GM19099 (cell line): ENCODE measurements around the gene APOE.

Experiments used
- POLR2A ChIP-seq: IDR thresholded peaks from 3 replicates; pipeline ENCODE4 v1.6.1; 2011; ENCODE audit warnings: low read depth; ENCODE audit not compliant: insufficient read length; ENCODE audit errors: extremely low read depth

The APOE gene

DNA sequence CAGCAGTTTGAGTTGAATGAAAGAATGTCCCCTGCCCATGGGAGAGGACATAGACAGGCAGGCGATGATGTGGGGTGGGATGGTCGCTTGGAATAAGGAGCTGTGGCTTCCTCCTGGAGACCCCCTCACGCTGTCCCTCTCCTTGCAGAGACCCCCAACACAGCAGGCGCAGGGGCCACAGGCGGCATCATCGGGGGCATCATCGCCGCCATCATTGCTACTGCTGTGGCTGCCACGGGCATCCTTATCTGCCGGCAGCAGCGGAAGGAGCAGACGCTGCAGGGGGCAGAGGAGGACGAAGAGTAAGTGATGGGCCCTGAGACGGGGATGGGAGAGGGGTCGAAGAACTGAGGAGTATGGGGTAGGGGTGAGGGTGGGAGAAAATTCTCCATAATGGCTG lies 23.5 kb upstream of the APOE start:
- no peak for TF ChIP-seq POLR2A

DNA sequence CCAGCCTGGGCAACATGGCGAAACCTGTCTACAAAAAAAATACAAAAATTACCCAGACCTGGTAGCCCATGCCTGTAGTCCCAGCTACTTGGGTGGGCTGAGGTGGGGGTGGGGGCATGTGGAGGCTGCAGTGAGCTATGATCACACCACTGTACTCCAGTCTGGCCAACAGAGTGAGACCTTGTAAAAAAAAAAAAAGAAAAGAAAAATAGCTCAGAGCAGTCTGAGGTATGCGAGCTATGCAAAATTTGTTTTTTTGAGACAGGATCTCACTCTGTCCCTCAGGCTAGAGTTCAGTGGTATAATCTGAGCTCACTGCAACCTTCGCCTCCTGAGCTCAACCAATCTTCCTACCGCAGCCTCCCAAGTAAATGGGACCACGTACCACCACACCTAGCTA lies 21.7 kb upstream of the APOE start:
- no peak for TF ChIP-seq POLR2A

DNA sequence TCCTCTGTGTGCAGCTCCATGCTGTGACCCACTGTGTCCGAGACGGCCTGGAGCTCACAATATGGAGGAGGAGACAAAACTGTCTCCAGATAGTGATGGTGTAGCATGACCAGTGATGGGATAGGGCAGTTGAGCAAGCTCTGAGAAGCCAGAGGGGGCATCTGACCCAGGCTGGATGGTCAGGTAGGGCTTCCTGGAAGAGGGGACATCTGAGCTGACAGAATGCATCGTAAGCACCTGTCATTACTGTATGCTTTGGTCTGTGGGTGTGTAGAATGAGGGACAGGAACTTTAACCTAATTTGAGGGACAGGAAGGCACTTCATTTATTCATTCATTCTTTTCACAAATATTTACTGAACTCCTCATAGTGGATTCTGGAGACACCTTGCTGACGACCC lies 21.0 kb upstream of the APOE start:
- no peak for TF ChIP-seq POLR2A

DNA sequence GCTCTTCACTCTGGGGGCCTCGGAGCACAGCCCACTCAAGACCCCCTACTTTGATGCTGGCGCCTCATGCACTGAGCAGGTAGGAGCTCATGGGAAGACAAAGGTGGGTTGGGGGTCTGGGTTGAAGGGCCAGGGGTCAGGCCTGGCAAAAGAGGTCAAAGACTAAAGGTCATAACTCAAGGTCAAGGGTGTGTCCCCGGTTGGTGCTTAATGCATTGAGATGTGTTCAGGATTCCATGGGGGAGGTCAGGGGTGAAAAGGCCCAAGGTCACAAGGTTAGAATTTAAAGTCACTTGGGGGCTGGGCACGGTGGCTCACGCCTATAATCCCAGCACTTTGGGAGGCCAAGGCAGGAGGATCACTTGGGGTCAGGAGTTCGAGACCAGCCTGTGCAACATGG lies 19.5 kb upstream of the APOE start:
- no peak for TF ChIP-seq POLR2A

DNA sequence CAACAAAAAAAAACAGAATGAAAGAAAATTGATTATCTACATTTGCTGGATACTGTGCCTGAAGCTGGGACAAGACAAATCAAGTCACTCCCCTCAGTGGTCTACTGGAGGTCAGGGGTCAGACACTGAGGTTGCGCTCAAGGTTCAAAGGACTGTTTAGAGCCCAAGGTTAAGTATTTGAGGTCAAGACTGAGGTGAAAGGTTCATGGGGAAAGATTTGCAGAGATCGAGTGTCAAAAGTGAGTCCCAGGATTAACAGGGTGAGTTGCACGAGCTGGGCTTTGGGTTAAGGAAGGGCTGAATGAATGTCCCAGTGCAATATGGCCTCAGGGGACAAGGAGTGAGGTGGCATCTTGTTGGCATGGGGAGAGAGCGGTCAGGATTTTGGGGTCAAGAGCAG lies 17.9 kb upstream of the APOE start:
- TF ChIP-seq POLR2A = no peak

DNA sequence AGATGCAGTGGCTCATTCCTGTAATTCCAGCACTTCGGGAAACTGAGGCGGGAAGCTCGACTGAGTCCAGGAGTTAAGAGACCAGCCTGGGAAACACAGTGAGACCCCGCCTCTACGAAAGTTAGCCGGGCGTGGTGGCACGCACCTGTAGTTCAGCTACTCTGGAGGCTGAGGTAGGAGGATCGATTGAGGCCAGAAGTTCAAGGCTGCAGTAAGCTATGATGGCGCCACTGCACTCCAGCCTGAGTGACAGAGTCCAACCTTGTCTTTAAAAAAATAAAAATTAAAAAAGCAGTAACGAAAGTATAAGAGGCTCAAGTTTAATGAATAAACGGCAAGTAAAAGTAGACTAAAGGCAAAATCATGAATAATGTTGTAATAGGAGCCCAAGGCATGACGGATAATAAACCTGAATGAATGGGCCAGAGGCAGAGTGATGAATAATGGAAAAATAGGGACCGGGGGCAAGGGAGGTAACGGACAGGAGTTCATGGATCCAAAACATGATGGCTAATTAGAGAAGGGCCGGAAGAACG lies 15.7 kb upstream of the APOE start:
- no peak for TF ChIP-seq POLR2A

DNA sequence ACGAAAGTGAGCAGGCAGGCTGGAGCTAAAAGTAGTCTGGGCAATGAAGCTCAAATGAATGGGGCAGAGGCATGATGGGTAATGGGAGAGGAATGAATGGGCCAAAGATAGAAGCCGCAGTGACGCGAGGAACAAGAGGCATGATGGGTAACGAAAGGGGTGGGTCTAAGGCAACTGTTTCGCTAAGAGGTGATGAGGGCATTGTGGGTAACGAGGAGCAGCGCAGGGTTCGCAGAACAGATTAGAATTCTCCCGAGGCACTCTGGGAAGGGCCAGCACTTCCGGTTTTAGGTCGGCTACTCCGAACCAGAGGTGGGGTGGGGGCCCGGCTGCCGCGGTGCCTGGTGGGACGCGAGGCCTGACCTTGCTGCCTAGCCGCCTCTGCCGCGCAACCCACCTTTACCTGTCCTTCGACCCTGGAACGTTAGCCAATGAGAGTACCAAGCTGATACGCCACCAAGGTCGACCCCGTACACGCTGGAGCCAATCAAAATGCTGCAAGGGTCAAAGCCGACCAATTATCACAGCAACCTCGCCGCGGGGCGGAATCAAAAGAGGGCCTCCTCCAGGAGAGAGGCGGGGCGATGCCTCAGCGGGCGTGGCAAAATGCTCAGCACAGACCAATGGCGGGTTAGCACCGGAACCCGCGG lies 15.1 kb upstream of the APOE start:
- TF ChIP-seq POLR2A = peak; percentile 77

DNA sequence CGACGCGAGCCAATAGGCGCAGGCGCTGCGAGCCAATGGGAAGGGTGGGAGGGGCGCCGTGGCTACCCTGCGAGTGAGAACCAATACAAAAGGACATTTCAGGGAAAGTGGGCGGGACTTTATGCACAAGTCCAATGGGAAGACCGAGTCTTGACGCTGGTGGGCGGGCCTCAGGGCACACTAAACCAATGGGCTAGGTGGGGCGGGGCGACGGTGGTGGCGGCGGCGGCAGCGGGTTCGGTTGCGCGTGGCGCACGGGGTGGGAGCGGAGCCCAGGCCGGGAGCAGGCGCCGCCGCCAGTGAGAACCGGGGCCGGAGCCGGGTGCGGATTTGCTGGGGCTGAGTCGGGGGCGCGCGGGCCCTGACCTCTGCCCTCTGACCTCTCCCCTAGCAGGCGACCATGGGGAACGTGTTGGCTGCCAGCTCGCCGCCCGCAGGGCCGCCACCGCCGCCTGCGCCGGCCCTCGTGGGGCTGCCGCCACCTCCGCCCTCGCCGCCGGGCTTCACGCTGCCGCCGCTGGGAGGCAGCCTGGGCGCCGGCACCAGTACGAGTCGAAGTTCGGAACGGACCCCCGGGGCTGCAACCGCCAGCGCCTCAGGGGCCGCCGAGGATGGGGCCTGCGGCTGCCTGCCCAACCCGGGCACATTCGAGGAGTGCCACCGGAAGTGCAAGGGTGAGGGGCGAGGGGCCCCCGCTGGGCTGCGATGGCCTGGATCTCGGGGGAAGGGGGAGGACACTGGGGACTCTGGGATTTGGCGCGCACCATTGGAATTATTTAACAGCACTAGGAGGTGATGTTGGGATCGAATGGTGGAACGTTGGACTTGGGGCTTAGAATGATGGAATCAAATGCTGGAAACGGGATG lies 14.3 kb upstream of the APOE start, which contains the start of gene TOMM40:
TOMM40 (plus strand) TSS at position 239 of the 867 bp plus-strand sequence; CDS start at position 401, 162 bp downstream.
- TF ChIP-seq POLR2A = peak; percentile 67

DNA sequence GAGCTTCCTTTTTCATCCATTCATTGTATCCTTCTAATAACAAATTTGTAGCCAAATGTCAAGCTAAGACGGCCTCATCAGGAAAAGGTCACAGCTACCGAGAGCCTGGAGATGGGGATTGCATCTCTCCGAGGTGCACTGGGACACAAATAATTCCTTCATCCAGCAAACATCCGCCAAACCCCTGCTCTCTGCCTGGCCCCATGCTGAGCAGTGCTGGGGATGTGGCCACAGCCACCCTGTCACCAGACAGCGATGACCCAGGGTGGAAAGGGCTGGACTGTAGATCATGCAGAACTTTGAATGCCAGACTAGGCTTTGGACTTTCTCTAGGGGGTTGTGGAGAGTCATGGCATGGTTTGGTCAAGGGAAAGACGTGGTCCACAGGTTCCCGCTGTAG lies 12.7 kb upstream of the APOE start:
- no peak for TF ChIP-seq POLR2A

DNA sequence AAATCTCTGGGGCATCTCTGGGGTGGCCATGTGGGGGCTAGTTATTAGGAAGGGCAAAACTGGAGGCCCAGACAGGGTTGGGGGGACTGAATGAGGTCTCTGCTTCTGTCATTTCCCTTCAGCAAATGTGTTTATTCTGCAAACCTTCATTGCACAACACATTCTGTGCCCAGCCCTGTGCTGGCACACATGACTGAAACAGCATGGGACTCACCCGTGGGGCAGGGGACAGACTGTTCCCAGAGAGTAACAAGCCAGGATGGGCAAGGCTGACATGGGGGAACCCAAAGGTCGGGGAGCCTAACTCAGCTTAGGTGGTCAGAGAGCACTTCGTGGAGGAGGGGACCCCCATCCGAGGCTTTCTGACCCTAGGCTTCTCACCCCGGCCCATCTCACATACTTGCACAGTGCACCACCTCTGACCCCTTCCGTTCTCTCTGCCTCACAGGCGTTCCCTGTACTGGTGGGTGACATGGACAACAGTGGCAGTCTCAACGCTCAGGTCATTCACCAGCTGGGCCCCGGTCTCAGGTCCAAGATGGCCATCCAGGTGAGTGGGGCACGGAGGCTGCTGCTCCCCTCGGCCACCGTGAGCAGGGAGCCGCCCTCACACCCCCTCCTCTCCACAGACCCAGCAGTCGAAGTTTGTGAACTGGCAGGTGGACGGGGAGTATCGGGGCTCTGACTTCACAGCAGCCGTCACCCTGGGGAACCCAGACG lies 12.1 kb upstream of the APOE start:
- TF ChIP-seq POLR2A = no peak

DNA sequence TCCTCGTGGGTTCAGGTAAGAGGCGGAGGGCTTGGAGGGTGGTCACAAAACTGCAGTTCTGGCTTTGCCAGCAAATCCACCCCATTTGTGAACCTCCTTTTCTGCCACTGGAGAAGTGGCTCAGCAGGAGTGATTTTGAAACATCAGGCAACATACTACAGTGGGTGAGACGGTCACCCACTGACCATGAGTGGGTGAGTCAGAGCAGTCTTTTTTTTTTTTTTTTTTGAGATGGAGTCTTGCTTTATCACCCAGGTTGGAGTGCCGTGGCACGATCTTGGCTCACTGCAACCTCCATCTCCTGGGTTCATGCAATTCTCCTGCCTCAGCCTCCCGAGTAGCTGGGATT lies 11.6 kb upstream of the APOE start:
- no peak for TF ChIP-seq POLR2A

DNA sequence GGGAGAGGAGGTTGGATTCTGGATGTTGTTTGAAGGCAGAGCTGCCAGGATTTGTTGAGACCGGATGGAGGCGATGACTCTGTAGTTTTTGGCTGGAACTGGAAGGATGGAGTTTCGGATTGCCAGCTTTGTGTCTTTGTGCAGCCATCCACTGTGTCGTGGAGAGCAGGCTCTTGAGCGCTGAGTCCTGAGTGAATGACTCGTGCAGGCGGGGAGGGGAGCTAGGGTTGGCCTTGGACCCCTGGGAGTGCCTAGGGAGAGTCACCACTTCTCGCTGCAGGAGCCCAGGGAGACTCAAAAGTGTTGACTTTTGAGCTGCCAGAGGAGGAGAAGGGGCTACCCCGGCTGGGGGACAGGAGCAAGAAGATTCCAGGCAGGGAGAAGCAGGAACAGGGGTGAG lies 10.7 kb upstream of the APOE start:
- no peak for TF ChIP-seq POLR2A

DNA sequence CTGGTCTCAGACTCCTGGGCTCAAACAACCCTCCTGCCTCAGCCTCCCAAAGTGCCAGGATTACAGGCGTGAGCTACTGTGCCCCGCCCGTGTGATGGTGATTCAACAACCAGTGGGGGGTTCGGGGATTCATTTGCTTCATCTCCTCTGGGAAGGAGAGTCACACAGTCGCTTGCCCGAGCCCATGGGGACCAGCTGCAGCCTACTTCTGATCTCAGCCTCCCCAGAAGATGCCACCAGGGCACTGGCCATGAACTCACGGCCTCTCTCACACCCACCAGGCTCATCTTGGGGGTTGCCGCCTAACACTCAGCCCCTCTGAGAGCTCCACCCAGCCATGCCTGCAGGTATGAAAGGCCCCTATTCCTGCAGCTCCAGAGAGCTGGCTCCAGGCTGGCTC lies 7.8 kb upstream of the APOE start:
- no peak for TF ChIP-seq POLR2A

DNA sequence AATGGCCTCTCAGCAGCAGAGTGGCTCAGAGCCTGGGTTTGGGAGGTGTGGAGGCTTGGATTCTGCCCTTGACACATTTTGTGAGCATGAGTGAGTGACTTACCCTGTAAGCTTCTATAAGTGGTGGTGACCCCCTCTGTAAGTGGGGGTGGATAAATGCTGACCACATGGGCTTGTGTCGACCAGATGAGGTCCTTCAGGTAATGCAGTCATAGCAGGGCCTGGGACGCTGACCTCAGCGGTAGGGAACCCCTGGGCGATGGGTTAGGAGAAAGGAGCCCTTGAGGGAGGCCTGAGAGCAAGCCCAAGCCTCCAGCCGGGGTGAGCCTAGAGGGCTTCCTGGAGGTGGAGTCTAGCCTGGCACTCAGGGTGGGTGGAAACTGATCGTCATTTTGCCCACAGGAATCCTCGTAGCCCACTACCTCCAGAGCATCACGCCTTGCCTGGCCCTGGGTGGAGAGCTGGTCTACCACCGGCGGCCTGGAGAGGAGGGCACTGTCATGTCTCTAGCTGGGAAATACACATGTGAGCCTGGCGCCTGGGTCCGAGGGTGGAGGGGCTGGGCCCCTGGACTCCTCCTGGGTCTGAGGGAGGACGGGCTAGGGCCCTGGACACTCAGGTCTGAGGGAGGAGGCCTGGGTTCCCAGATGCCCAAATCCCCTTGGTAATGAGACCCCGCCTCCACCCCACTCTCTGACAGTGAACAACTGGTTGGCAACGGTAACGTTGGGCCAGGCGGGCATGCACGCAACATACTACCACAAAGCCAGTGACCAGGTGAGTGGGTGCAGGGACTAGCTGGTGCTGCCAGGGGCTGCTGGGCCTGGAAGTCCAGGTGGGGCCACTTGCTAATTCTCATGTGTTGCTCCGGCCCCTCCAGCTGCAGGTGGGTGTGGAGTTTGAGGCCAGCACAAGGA lies 5.0 kb upstream of the APOE start:
- no peak for TF ChIP-seq POLR2A
